ENCODE data around the gene AFF2.

AFF2 gene

DNA sequence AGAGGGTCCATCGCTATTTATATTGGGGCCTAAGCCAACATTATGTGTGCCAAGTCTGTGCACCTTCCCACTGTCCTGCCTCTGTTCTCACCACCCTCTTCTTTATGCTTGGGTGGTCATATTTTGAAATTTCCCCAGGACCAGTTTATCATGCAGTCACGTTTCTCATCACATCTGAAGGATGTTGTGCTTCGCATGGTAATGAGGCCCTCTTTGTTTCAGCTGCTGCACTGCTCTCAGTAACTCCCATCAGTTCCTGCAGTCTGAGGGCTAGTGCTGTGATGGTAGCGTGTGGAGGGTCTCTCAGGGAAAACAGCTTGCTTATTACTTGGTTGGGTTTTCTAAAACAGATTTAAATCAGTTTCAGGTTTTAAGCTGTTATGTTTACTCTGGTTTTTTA, 288.0 kb downstream of the AFF2 start:
- DNase-seq (ENCODE audit: low read depth) = no peak

DNA sequence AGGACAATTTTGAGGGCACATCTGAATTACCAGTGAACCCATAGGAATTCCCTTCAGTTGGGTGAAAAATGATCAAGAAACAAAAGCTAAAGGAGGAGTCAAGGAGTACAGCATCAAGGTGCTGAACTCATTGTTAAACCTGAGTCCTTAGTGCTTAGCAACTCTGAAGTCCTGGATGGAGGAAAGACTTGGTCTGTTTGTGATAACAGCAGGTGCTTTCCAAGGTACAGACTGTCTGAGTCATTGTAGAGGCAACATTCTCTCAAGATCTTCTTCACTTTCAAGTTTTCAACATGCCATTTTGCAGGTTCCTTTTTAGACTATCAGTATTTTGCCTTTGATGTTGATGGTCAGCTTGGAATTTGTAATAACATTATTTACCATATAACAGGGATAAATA, 293.9 kb downstream of the AFF2 start:
- TF ChIP-seq, protein P1, sequence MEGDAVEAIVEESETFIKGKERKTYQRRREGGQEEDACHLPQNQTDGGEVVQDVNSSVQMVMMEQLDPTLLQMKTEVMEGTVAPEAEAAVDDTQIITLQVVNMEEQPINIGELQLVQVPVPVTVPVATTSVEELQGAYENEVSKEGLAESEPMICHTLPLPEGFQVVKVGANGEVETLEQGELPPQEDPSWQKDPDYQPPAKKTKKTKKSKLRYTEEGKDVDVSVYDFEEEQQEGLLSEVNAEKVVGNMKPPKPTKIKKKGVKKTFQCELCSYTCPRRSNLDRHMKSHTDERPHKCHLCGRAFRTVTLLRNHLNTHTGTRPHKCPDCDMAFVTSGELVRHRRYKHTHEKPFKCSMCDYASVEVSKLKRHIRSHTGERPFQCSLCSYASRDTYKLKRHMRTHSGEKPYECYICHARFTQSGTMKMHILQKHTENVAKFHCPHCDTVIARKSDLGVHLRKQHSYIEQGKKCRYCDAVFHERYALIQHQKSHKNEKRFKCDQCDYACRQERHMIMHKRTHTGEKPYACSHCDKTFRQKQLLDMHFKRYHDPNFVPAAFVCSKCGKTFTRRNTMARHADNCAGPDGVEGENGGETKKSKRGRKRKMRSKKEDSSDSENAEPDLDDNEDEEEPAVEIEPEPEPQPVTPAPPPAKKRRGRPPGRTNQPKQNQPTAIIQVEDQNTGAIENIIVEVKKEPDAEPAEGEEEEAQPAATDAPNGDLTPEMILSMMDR (IDR thresholded peaks at IDR 0.05; ENCODE audit: insufficient read depth, low read depth, low read length, missing control alignments) = no peak
- no peak overlapping the region for H3K4me3 ChIP-seq (ENCODE audit: low read length)
- no peak for DNase-seq (ENCODE audit: low read depth)

More for the DNA sequence above, 288.0 kb downstream of the AFF2 start:
- TF ChIP-seq, protein P1 (IDR thresholded peaks at IDR 0.05; ENCODE audit: insufficient read depth, low read depth, low read length, missing control alignments) = no peak
- H3K4me3 ChIP-seq (ENCODE audit: low read length) = no peak overlapping the region

DNA sequence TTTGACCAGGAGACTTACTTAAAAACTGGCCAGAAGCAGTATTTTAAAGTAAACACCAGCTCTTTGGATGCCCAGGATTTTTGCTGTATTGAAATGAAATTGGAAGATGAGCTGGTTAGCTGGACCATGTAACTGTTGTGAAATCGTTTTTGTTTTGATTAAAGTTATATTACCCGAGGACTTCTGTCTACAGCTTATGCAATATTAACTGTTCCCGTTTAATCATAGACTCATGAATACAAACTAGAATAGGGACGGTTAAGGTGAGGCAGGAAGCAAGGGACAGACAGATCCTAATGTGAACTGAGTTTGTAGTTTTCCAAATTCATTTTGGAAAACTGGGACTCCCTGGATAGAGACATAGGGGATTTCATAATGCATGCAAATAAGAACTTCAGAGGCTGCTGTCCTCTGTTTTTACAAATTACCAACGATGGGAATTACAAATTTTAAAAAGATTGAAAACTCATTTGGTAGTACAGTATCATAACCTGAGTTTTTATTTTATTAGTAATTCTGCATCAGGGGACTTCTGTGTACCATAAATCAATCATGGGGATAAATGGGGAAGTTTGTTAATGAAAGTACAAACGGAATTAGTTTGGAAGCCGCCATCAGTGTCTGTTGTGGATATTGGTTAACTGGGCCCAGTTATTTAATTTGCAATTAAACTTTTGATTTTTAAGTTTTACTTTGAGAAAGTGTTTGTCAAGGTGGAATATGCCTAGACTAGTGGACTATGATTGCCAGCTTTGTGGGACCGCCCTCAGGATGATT, 304.4 kb downstream of the AFF2 start:
- TF ChIP-seq, protein P1 (IDR thresholded peaks at IDR 0.05; ENCODE audit: insufficient read depth, low read depth, low read length, missing control alignments) = no peak

DNA sequence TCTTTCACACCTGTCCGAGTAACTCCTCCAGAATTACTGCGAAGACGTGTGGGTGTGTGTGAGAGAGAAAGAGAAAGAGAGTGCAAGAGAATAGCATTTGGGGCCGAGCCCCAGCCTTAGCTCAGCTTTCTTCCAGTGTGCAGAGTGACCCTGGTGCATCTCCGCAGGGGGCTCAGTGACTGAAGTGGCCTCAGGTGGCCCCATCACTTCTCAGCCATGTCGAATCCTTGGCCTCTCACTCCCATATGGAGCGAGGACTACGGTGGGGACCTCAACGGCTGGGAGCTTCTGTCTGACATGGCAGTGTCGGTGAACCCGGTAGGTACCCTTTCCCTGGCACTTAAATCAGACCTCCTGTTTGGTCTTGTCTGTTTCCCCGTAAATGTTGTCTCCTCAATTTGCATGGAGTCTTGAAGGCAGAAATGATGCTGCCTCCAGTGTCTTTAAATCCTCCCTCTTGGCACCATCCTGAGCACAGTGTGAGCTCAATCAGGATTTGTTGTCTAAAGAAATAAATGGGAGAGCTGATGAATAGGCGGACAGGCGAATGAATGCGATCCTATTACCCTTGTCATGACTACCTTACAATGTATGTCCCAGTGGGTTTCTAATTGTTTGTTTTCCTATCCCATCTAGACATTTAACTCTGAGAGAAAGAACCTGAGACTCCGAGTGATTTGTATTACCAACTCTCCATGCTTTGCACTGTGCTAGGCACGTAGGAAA, 305.9 kb downstream of the AFF2 start:
- no peak for DNase-seq (ENCODE audit: low read depth)
- TF ChIP-seq, protein P1 (IDR thresholded peaks at IDR 0.05; ENCODE audit: insufficient read depth, low read depth, low read length, missing control alignments) = no peak
- H3K4me3 ChIP-seq (ENCODE audit: low read length) = no peak overlapping the region

More for the DNA sequence above, 304.4 kb downstream of the AFF2 start:
- H3K4me3 ChIP-seq (ENCODE audit: low read length) = no peak overlapping the region
- no peak for DNase-seq (ENCODE audit: low read depth)

DNA sequence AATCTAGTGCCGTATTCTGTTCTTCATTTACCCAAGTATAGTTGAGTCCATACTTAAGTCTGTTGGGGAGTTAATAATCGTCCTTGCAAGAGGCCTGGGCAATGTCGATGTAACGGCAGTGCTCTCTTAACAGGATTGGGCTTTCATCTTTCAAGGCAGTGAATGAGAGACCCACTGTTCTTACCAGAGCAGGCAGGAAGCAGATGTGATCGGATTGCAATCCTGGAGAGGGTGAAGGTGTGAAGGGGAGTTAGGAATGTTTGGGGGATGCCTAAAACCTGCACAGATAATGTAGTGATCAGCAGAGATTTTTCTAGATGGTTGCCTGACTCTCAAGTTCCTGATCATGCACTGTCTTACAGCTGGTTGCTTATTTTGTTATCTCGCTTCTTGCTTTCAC, 308.4 kb downstream of the AFF2 start:
- DNase-seq (ENCODE audit: low read depth) = no peak
- TF ChIP-seq, protein P1 (IDR thresholded peaks at IDR 0.05; ENCODE audit: insufficient read depth, low read depth, low read length, missing control alignments) = no peak
- H3K4me3 ChIP-seq (ENCODE audit: low read length) = no peak overlapping the region

DNA sequence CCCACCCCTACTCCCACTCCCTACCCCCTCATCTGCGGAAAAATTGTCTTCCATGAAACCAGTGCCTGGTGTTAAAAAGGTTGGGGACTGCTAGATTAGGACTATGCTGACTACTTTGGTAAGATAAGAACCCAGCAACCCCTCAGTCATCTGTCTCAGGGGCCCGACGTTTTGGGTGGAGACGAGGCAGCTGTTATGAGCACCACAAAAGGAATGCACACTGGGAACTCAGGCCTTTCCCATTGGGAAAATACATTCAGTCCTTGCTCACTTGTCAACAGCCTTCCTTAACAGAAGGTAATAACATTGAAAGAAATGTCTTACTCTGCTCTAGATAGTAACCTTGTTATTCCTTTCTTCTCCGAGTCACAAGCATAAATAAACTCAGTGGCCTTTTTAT, 310.8 kb downstream of the AFF2 start:
- H3K4me3 ChIP-seq (ENCODE audit: low read length) = no peak overlapping the region
- TF ChIP-seq, protein P1 (IDR thresholded peaks at IDR 0.05; ENCODE audit: insufficient read depth, low read depth, low read length, missing control alignments) = no peak
- peak; percentile 11 for DNase-seq (ENCODE audit: low read depth)
